A673 (cell line): ENCODE data around the gene PYCR2. TPM values are rescaled to one million over a fixed set of nuclear protein-coding genes. Genes with fewer than 3 reads are reported as not detected.

ENCODE experiments used
- BruUV-seq: library from RNA; stranded (reverse); fragments of 400-500 nt; replicated peaks from 2 replicates; lab custom pipeline; 2021; lab: Mats Ljungman, UMichigan
- CTCF ChIA-PET: fragments of 300-600 bp; sonication (Branson Sonifier 250); formaldehyde crosslinking; loops from one replicate; lab custom pipeline; 2022; ENCODE audit warnings: antibody characterized with exemption; lab: Charles Lee
- POLR2A ChIA-PET: fragments of 300-600 bp; sonication (Branson Sonifier 250); formaldehyde crosslinking; loops from one replicate; lab custom pipeline; 2022; ENCODE audit warnings: antibody characterized with exemption; ENCODE audit not compliant: low non-redundant PET; lab: Charles Lee
- DNase-seq: peaks from one replicate; pipeline ENCODE4 v3.0.0-alpha.2; 2015; ENCODE audit warnings: low spot score
- H3K27ac ChIP-seq: fragments of 200-600 bp; sonication (generic); 2 replicates; pipeline ENCODE4 v1.5.1; 2016; ENCODE audit warnings: mixed run types, low read depth, mild to moderate bottlenecking, mixed read lengths, antibody characterized with exemption, low read length; ENCODE audit not compliant: poor library complexity, severe bottlenecking
- H3K27me3 ChIP-seq: fragments of 200-600 bp; sonication (generic); replicated peaks from 2 replicates; pipeline ENCODE4 v1.6.1; 2017; ENCODE audit warnings: mixed run types, low read depth, mild to moderate bottlenecking, mixed read lengths, antibody characterized with exemption, low read length; ENCODE audit not compliant: insufficient read depth, poor library complexity
- H3K36me3 ChIP-seq: fragments of 200-600 bp; sonication (generic); 2 replicates; pipeline ENCODE4 v1.6.1; 2016; ENCODE audit warnings: mixed run types, mild to moderate bottlenecking, mixed read lengths, antibody characterized with exemption, low read length; ENCODE audit not compliant: insufficient read depth, poor library complexity, severe bottlenecking
- H3K4me1 ChIP-seq: fragments of 200-600 bp; sonication (generic); 2 replicates; pipeline ENCODE4 v1.6.1; 2017; ENCODE audit warnings: mixed run types, mild to moderate bottlenecking, mixed read lengths, antibody characterized with exemption, low read length; ENCODE audit not compliant: insufficient read depth, poor library complexity, severe bottlenecking
- H3K4me3 ChIP-seq: fragments of 200-600 bp; sonication (generic); 2 replicates; pipeline ENCODE4 v1.5.1; 2016; ENCODE audit warnings: low read depth, mixed run types, mild to moderate bottlenecking, mixed read lengths, low read length; ENCODE audit not compliant: poor library complexity, severe bottlenecking
- H3K9me3 ChIP-seq: fragments of 200-600 bp; sonication (generic); 2 replicates; pipeline ENCODE4 v1.6.1; 2016; ENCODE audit warnings: mixed run types, low read depth, mild to moderate bottlenecking, mixed read lengths, antibody characterized with exemption, low read length; ENCODE audit not compliant: poor library complexity, severe bottlenecking
- EZH2 ChIP-seq: fragments of 200-600 bp; sonication (generic); IDR thresholded peaks from 2 replicates; pipeline ENCODE4 v1.6.1; 2017; ENCODE audit warnings: borderline replicate concordance, low read depth, mild to moderate bottlenecking, mixed read lengths, antibody characterized with exemption, low read length; ENCODE audit not compliant: poor library complexity, severe bottlenecking
- intact Hi-C: fragments of 100-400 bp; cut with micrococcal nuclease; formaldehyde crosslinking; loops from one replicate; pipeline ENCODE4 v1.10.0; 2022; ENCODE audit not compliant: unreplicated experiment
- total RNA-seq: library from RNA; stranded (reverse); gene quantifications from 2 replicates; pipeline ENCODE4 v1.2.3, GENCODE V29; 2021
- TF ChIP-seq, protein P1 (sequence below): fragments of 300-800, 200-600 bp; sonication (generic); conservative IDR thresholded peaks from 2 replicates; pipeline ENCODE4 v1.5.1; 2017; ENCODE audit warnings: low read depth, mild to moderate bottlenecking, antibody characterized with exemption, low read length, moderate library complexity, mixed read lengths

PYCR2 gene
- total RNA-seq, 1 experiment from 2014 or later: 52.5 TPM

DNA sequence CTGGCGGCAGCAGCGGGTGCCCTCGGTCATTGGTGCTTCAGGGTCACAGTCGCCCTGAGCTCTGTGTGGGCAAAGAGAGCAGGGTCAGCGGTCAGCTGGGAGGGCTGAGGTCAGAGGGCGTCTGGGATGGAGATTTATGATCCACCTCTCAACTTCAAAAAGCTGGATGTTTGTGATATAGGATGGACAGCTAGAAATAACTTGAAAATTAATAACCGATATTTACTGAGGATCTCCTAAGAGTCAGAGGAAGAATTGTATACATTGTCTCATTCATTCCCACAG is 37.1 kb downstream of the PYCR2 start:
- CTCF ChIA-PET: no interaction called here

DNA sequence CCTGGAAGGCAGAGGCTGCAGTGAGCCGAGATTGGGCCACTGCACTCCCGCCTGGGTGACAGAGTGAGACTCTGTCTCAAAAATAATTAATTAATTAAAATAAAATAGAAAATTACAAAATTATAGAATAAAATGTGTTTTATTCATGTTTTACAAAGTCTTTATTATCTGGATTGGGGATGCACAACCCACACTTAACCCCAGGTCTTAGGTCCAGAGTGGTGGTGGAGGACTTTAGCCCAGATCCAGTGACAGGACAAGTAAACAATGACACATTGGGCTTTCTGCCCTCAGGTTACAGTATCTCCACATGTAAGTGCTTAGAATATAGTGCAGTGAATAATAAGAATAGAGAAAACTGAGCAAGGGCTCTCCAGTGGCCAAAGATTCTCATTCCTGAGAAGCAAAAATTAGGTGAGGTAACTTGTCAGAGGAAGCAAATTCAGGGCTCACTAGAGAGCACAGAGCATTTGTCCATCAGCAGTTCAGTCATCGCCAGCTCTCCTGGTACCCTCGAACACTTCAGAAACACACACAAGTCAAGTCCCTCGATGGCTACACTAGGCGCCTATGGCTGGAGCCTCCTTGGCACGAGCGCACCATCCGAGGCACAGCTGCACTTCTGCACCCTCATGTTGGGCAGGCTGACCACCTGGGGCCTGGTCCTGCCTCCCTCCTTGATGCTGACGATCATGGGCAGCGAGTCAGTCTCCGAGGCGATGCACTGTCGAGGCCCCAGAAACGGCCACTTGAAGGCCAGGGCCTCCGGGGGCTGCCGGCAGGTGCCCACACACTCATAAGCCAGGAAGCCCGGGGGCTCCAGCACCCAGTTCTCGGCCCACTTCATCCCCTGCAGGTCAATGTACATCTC is 37.7 kb downstream of the PYCR2 start:
- H3K4me1 ChIP-seq: peaks cover 2% of the 10 kb centered on the region
- H3K27ac ChIP-seq: no peak overlapping the region
- H3K36me3 ChIP-seq: no peaks in the 10 kb centered on the region
- intact Hi-C loops: no loop called here
- no TSS peak for BruUV-seq
- no peak for TF ChIP-seq EZH2
- TF ChIP-seq, protein P1, sequence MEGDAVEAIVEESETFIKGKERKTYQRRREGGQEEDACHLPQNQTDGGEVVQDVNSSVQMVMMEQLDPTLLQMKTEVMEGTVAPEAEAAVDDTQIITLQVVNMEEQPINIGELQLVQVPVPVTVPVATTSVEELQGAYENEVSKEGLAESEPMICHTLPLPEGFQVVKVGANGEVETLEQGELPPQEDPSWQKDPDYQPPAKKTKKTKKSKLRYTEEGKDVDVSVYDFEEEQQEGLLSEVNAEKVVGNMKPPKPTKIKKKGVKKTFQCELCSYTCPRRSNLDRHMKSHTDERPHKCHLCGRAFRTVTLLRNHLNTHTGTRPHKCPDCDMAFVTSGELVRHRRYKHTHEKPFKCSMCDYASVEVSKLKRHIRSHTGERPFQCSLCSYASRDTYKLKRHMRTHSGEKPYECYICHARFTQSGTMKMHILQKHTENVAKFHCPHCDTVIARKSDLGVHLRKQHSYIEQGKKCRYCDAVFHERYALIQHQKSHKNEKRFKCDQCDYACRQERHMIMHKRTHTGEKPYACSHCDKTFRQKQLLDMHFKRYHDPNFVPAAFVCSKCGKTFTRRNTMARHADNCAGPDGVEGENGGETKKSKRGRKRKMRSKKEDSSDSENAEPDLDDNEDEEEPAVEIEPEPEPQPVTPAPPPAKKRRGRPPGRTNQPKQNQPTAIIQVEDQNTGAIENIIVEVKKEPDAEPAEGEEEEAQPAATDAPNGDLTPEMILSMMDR: no peak
- H3K27me3 ChIP-seq: no peaks in the 10 kb centered on the region
- no peak for DNase-seq
- H3K9me3 ChIP-seq: no peaks in the 10 kb centered on the region
- POLR2A ChIA-PET: no interaction called here
- no peak overlapping the region for H3K4me3 ChIP-seq
- CTCF ChIA-PET: no interaction called here

More for the DNA sequence above, 37.1 kb downstream of the PYCR2 start:
- no peaks in the 10 kb centered on the region for H3K4me1 ChIP-seq
- no peak overlapping the region for H3K4me3 ChIP-seq
- H3K27ac ChIP-seq: no peak overlapping the region
- H3K9me3 ChIP-seq: no peaks in the 10 kb centered on the region
- BruUV-seq: no TSS peak
- TF ChIP-seq, protein P1: no peak
- no peak for TF ChIP-seq EZH2
- H3K27me3 ChIP-seq: no peaks in the 10 kb centered on the region
- DNase-seq: no peak
- intact Hi-C loops: no loop called here
- no peaks in the 10 kb centered on the region for H3K36me3 ChIP-seq
- POLR2A ChIA-PET: no interaction called here

DNA sequence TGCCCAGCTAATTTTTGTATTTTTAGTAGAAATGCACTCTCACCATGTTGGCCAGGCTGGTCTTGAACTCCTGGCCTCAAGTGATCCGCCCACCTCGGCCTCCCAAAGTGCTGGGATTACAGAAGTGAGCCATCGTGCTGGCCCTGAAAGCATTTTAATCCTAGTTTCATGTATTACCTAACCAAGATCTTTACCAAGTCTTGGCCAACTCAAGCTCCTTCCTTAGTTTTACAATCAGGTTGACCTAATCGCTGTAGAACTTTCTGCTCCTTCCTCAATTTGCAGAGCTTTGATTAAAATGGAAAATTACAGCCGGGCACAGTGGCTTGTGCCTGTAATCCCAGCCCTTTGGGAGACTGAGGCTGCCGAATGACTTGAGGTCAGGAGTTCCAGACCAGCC is 38.7 kb downstream of the PYCR2 start:
- H3K27ac ChIP-seq: no peak overlapping the region
- H3K36me3 ChIP-seq: no peaks in the 10 kb centered on the region
- intact Hi-C loops: no loop called here
- no peak for DNase-seq
- POLR2A ChIA-PET: no interaction called here
- H3K4me1 ChIP-seq: peaks cover 6% of the 10 kb centered on the region
- no TSS peak for BruUV-seq
- no peaks in the 10 kb centered on the region for H3K9me3 ChIP-seq
- no peak overlapping the region for H3K4me3 ChIP-seq
- H3K27me3 ChIP-seq: no peaks in the 10 kb centered on the region
- TF ChIP-seq, protein P1: no peak
- no peak for TF ChIP-seq EZH2
- CTCF ChIA-PET: no interaction called here
